GM12874 (cell line): Measurements from ENCODE around the gene CCDC134.

Source experiments
- TF ChIP-seq, protein P1 (sequence below): IDR thresholded peaks from 2 replicates; pipeline ENCODE4 v1.5.1; 2011; ENCODE audit warnings: low read depth, mild to moderate bottlenecking, control low read depth, low read length, moderate library complexity; ENCODE audit not compliant: insufficient read depth

Gene CCDC134

DNA sequence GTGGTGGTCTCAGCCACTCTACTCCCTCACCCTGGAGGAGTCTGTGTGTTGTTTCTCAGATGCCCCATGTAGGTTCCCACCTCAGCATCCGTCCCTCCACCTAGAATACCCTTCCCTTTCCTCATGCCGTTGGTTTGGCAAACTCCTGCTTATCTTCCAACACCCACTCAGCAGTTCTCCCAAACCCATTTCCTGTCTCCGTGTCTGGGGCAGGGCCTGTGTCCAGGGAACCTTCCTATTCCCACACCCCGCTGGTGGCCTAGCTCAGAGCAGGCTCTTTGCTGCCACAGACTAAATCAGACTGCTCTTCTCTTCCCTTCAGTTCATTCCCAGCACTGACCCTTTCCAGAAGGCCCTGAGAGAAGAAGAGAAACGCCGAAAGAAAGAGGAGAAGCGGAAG, 24.9 kb downstream of the CCDC134 start:
- TF ChIP-seq, protein P1, sequence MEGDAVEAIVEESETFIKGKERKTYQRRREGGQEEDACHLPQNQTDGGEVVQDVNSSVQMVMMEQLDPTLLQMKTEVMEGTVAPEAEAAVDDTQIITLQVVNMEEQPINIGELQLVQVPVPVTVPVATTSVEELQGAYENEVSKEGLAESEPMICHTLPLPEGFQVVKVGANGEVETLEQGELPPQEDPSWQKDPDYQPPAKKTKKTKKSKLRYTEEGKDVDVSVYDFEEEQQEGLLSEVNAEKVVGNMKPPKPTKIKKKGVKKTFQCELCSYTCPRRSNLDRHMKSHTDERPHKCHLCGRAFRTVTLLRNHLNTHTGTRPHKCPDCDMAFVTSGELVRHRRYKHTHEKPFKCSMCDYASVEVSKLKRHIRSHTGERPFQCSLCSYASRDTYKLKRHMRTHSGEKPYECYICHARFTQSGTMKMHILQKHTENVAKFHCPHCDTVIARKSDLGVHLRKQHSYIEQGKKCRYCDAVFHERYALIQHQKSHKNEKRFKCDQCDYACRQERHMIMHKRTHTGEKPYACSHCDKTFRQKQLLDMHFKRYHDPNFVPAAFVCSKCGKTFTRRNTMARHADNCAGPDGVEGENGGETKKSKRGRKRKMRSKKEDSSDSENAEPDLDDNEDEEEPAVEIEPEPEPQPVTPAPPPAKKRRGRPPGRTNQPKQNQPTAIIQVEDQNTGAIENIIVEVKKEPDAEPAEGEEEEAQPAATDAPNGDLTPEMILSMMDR = no peak

DNA sequence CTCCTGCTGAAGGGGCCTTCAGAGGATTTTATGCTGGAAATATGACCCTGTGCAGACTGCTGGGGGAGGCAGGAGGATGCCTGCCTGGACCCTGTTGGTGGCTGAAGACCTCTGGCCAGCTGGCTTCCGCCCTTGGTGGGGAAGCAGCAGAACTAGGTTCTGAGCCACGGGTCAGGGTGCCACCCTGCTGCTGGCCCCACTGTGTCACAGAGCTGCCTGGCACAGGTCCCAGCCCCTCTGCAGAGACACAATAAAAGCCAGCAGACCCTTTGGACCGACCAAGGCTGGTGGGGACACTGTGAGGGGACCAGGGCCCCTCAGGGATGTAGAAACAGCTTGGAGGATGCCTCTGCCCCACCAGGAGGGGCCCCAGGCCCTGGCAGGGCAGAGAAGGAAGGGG, 25.5 kb downstream of the CCDC134 start:
- TF ChIP-seq, protein P1 = no peak

DNA sequence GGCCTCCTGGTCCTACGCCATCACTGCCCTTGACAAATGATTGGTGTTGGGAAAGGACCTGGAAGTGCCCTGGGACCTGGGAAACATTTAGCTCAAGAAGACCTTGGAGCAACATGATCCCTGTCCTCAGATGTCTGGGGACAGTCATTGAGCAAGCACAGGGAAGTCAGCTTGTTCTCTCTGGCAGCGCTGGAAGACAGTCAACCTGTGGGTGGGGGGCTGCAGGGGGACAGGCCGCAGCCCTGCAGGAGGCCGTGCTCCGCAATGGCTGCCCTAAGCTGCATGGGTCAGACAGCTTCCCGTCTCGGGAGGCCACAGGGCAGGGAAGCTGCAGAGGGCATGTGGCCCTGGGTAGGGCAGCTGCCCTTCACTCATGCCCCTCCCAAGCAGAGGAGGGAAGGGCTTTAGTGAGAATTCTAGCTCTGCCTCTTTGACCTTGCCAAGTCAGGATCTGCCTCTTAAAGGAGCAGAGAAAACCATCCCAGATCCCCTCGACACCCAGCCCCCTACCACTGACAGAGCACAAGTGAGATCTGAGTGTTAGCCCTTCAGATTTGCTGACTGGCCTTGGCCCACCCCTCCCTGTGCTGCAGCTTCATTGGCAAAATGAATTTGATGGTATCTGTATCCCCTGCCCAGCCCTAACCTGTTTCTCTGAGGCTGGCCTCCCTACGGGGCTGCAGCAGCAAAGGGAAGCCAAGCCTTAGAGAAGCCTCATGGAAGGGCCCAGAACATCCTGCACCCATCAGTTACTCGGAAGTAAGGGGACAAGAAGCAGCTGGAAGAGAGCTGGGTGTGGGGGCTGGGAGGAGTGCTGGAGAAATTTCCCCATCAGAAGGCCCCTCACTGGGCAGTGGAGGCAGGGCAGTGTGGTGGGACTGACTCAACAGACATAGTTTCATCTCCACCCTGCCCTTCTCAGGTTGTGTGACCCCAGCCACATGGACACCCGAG, 26.2 kb downstream of the CCDC134 start:
- TF ChIP-seq, protein P1 = no peak

DNA sequence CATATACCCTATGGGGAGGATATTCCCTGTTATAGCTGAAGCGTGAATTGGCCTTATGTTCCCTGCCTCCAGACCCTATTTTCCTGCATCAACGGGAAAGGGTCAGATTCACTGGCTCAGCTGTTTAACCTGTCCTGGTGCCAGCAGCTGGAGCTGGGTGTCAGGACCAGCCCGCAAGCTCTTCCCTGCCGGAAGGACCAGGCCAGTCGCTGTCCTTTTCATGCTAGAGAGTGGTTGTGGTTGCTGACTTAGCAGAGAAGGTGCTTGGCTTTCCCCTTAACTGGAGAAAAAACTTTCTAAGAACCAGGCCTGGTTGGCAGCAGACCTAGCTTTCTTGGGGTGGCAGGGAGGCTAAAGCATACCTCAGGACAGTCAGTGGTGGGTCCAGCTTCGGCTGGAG, 27.2 kb downstream of the CCDC134 start:
- TF ChIP-seq, protein P1 = no peak

DNA sequence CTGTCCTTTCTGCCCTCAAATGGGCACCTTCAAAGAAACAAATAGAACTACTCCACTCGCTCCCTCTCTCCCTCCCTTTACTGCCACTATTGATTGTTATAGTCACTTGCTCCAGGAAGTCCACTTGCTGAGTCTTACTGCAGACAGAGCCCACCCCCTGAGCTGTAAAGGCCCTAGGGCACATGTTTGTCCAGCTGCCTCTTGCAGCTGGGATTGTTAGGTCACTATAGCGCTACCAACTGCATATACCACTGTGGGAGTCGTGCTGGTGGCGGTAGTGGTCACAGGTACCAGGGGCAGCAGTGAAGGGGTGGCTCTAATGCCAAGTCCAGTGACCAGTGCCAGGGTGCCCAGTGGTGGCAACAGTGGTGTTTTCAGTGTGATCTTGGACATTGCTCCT, 28.0 kb downstream of the CCDC134 start:
- TF ChIP-seq, protein P1 = no peak

DNA sequence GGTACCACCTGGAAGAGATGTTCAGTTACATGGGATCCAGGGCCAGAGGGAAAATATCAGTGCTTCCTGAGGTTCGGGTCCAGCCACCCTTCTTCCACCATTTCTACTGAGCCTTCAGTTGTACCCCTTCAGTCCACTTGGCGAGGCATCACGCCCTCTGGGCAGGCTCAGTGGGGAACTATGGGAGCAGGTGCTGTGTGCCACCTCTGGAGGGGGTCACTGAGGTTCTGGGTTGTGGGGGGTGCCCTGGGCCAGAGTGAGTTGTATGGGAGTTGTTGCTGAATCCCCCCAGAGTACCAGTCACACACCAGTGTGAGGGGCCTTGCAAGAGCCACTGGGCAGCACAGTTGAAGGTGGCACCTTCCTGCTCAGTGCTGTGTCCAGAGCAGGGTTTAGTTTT, 29.7 kb downstream of the CCDC134 start:
- TF ChIP-seq, protein P1 = no peak

DNA sequence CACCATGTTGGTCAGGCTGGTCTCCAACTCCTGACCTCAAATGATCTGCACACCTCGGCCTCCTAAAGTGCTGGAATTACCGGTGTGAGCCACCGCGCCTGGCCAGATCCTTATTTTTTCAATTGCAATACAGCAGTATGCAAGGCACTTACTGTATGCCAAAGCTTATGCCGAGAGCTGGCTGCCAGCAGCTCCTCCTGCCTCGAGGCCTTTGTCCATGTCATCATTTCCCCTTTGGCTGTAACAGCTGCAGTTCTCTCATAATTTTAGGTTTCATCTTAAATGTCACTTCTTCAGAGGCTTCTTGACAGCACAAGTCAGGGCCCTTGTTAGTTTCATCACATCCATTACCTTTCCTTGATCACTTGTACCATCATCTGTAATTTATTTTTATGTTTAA, 30.9 kb downstream of the CCDC134 start:
- TF ChIP-seq, protein P1 = no peak
